HepG2 (cell line): ENCODE measurements around the gene OR6S1. TPM values are rescaled to one million over a fixed set of nuclear protein-coding genes. Genes with fewer than 3 reads are reported as not detected.

Experiments used
- DPF2 ChIP-seq: sonication (generic); formaldehyde crosslinking; IDR thresholded peaks from 2 replicates; pipeline ENCODE4 v1.4.0; 2020; ENCODE audit warnings: mild to moderate bottlenecking, low read depth, missing genetic modification reagents, borderline replicate concordance
- HIVEP1 ChIP-seq: sonication (generic); formaldehyde crosslinking; IDR thresholded peaks from 2 replicates; pipeline ENCODE4 v1.4.0; 2020; ENCODE audit warnings: mild to moderate bottlenecking, missing genetic modification reagents
- HOXA3 ChIP-seq: sonication (generic); formaldehyde crosslinking; IDR thresholded peaks from 2 replicates; pipeline ENCODE4 v1.5.0; 2020; ENCODE audit warnings: missing genetic modification reagents
- JUND ChIP-seq: sonication (generic); formaldehyde crosslinking; IDR thresholded peaks from 2 replicates; pipeline ENCODE4 v1.8.0; 2022; ENCODE audit warnings: mild to moderate bottlenecking, missing genetic modification reagents
- KDM3A ChIP-seq: IDR thresholded peaks from 2 replicates; pipeline ENCODE4 v1.6.1; 2018; ENCODE audit warnings: low read depth, missing compliant biosample characterization
- MIER3 ChIP-seq: IDR thresholded peaks from 2 replicates; pipeline ENCODE4 v1.6.1; 2016; ENCODE audit warnings: missing compliant biosample characterization, borderline replicate concordance
- POGZ ChIP-seq: sonication (generic); formaldehyde crosslinking; IDR thresholded peaks from 2 replicates; pipeline ENCODE4 v1.4.0; 2020; ENCODE audit warnings: mild to moderate bottlenecking, missing genetic modification reagents
- TAF15 ChIP-seq: fragments of 200-400 bp; formaldehyde crosslinking; IDR thresholded peaks from one replicate; pipeline ENCODE4 v1.6.1; 2018; ENCODE audit warnings: mild to moderate bottlenecking, low read depth, low read length; ENCODE audit not compliant: poor library complexity, severe bottlenecking
- TARDBP ChIP-seq: sonication (generic); formaldehyde crosslinking; IDR thresholded peaks from 2 replicates; pipeline ENCODE4 v1.8.0; 2022; ENCODE audit warnings: mild to moderate bottlenecking, missing genetic modification reagents
- TEAD2 ChIP-seq: sonication (generic); formaldehyde crosslinking; IDR thresholded peaks from 2 replicates; pipeline ENCODE4 v1.9.0; 2021; ENCODE audit warnings: missing genetic modification reagents
- TRIM24 ChIP-seq: sonication (generic); formaldehyde crosslinking; IDR thresholded peaks from 2 replicates; pipeline ENCODE4 v1.8.0; 2022; ENCODE audit warnings: mild to moderate bottlenecking, missing genetic modification reagents
- XRCC5 ChIP-seq: fragments of 200-400 bp; formaldehyde crosslinking; optimal IDR thresholded peaks from 2 replicates; pipeline ENCODE3; 2017; ENCODE audit warnings: mild to moderate bottlenecking, low read length
- ZBTB3 ChIP-seq: sonication (generic); formaldehyde crosslinking; IDR thresholded peaks from 2 replicates; pipeline ENCODE4 v1.4.0; 2020; ENCODE audit warnings: low read depth, mild to moderate bottlenecking, moderate library complexity, missing genetic modification reagents, borderline replicate concordance
- ZNF101 ChIP-seq: sonication (generic); formaldehyde crosslinking; IDR thresholded peaks from 2 replicates; pipeline ENCODE4 v1.4.0; 2020; ENCODE audit warnings: mild to moderate bottlenecking, low read depth, missing genetic modification reagents, borderline replicate concordance
- ZNF337 ChIP-seq: sonication (generic); formaldehyde crosslinking; IDR thresholded peaks from 2 replicates; pipeline ENCODE4 v1.5.1; 2020; ENCODE audit warnings: missing genetic modification reagents, low read depth, mild to moderate bottlenecking, borderline replicate concordance
- ZNF775 ChIP-seq: sonication (generic); formaldehyde crosslinking; IDR thresholded peaks from 2 replicates; pipeline ENCODE4 v1.4.0; 2020; ENCODE audit warnings: missing genetic modification reagents, mild to moderate bottlenecking, moderate library complexity, borderline replicate concordance
- polyA plus RNA-seq, 8 experiments: library from polyadenylated mRNA; depleted of rRNA in 3 of 8; stranded (reverse) in 7 of 8; unstranded in 1 of 8; fragments of >200 nt; fragmentation: Illumina TruSeq in 4 of 8; extraction: Trizol in 4 of 8; gene quantifications; 2 replicates each; pipeline versions ENCODE4 v1.2.1 to v1.2.3, GENCODE V29; 2011 to 2016; ENCODE audit warnings: low read depth in 4 of 8, missing spikeins in 1 of 8, mixed read lengths in 1 of 8; ENCODE audit not compliant: insufficient read depth in 1 of 8
- total RNA-seq, 5 experiments: library from RNA; depleted of rRNA; stranded (reverse); fragments of >200 nt; fragmentation: Illumina TruSeq; extraction: Trizol; gene quantifications; 2 replicates each; pipeline ENCODE4 v1.2.3, GENCODE V29; 2016; ENCODE audit warnings: low read depth in 1 of 5
- TF ChIP-seq, protein P1 (sequence below): sonication (generic); formaldehyde crosslinking; IDR thresholded peaks from 2 replicates; pipeline ENCODE4 v1.5.1; 2020; ENCODE audit warnings: mild to moderate bottlenecking, moderate library complexity, missing genetic modification reagents
- TF ChIP-seq, protein P2 (sequence below): sonication (generic); formaldehyde crosslinking; IDR thresholded peaks from 2 replicates; pipeline ENCODE4 v1.9.0; 2021; ENCODE audit warnings: mild to moderate bottlenecking, missing genetic modification reagents
- TF ChIP-seq, protein P3 (sequence below): sonication (generic); formaldehyde crosslinking; IDR thresholded peaks from 2 replicates; pipeline ENCODE4 v1.4.0; 2020; ENCODE audit warnings: missing genetic modification reagents, low read depth, mild to moderate bottlenecking, borderline replicate concordance
- TF ChIP-seq, protein P4 (sequence below): sonication (generic); formaldehyde crosslinking; IDR thresholded peaks from 2 replicates; pipeline ENCODE4 v1.8.1; 2023; ENCODE audit warnings: mild to moderate bottlenecking, moderate library complexity, missing genetic modification reagents

The OR6S1 gene
- total and polyA plus RNA-seq, 2 of the 13 experiments (the other 11 are each of a cell fraction or from before 2014, with no cell fraction given) = 0.09 TPM; not detected in 1

DNA sequence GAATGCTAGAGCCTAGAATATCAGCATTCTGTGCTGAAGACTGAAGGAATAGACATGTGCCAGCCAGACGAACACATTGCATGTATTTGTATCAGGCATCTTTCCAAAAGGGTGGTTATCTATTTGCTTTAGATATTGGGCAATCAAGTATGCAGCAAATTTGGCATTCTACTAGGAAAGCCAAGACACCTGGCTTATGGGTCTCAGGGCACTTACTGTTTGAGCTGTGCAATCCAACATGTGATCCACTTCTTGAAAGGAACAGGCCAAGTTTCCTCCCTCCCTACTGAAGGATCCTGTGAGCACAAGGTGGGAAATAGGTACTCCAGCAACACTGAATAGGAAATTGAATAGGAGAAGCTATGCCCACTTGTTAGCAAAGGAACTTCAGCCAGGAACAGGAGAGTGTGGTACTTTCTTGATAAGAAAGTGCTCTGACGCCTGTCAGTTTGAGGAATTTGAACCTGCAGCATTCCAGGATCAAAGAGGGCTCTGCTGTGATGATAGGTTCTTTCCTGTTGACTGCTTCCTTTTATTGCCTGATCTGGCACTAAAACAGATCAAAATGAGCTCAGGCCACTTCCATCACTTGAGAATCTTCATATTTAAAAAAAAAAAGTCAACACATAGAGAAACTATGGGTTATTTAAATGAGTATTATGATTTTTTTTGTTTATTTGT, 20.6 kb downstream of the OR6S1 start (continued):
- TF ChIP-seq, protein P1, sequence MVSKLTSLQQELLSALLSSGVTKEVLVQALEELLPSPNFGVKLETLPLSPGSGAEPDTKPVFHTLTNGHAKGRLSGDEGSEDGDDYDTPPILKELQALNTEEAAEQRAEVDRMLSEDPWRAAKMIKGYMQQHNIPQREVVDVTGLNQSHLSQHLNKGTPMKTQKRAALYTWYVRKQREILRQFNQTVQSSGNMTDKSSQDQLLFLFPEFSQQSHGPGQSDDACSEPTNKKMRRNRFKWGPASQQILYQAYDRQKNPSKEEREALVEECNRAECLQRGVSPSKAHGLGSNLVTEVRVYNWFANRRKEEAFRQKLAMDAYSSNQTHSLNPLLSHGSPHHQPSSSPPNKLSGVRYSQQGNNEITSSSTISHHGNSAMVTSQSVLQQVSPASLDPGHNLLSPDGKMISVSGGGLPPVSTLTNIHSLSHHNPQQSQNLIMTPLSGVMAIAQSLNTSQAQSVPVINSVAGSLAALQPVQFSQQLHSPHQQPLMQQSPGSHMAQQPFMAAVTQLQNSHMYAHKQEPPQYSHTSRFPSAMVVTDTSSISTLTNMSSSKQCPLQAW (CRISPR knock-in tag) = 0 out of 2 replicates have a peak, but pooled peaks have one; percentile 4
- TF ChIP-seq, protein P2, sequence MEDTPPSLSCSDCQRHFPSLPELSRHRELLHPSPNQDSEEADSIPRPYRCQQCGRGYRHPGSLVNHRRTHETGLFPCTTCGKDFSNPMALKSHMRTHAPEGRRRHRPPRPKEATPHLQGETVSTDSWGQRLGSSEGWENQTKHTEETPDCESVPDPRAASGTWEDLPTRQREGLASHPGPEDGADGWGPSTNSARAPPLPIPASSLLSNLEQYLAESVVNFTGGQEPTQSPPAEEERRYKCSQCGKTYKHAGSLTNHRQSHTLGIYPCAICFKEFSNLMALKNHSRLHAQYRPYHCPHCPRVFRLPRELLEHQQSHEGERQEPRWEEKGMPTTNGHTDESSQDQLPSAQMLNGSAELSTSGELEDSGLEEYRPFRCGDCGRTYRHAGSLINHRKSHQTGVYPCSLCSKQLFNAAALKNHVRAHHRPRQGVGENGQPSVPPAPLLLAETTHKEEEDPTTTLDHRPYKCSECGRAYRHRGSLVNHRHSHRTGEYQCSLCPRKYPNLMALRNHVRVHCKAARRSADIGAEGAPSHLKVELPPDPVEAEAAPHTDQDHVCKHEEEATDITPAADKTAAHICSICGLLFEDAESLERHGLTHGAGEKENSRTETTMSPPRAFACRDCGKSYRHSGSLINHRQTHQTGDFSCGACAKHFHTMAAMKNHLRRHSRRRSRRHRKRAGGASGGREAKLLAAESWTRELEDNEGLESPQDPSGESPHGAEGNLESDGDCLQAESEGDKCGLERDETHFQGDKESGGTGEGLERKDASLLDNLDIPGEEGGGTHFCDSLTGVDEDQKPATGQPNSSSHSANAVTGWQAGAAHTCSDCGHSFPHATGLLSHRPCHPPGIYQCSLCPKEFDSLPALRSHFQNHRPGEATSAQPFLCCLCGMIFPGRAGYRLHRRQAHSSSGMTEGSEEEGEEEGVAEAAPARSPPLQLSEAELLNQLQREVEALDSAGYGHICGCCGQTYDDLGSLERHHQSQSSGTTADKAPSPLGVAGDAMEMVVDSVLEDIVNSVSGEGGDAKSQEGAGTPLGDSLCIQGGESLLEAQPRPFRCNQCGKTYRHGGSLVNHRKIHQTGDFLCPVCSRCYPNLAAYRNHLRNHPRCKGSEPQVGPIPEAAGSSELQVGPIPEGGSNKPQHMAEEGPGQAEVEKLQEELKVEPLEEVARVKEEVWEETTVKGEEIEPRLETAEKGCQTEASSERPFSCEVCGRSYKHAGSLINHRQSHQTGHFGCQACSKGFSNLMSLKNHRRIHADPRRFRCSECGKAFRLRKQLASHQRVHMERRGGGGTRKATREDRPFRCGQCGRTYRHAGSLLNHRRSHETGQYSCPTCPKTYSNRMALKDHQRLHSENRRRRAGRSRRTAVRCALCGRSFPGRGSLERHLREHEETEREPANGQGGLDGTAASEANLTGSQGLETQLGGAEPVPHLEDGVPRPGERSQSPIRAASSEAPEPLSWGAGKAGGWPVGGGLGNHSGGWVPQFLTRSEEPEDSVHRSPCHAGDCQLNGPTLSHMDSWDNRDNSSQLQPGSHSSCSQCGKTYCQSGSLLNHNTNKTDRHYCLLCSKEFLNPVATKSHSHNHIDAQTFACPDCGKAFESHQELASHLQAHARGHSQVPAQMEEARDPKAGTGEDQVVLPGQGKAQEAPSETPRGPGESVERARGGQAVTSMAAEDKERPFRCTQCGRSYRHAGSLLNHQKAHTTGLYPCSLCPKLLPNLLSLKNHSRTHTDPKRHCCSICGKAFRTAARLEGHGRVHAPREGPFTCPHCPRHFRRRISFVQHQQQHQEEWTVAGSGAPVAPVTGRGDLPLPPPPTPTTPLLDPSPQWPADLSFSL = no peak
- TF ChIP-seq TRIM24 (CRISPR knock-in tag) (no peak), ZBTB3 (CRISPR knock-in tag) (no peak), XRCC5 (no peak), ZNF101 (no peak), JUND (CRISPR knock-in tag) (no peak), DPF2 (CRISPR knock-in tag) (peak; percentile 58; the same call in 1 of the 2 replicates), POGZ (no peak), ZNF775 (CRISPR knock-in tag) (no peak), TEAD2 (CRISPR knock-in tag) (no peak), HIVEP1 (CRISPR knock-in tag) (no peak), TARDBP (CRISPR knock-in tag) (no peak), MIER3 (CRISPR knock-in tag) (no peak), KDM3A (CRISPR knock-in tag) (no peak), HOXA3 (CRISPR knock-in tag) (0 out of 2 replicates have a peak, but pooled peaks have one; percentile 15), ZNF337 (CRISPR knock-in tag) (0 out of 2 replicates have a peak, but pooled peaks have one; percentile 44), TAF15 (no peak)
- TF ChIP-seq, protein P3, sequence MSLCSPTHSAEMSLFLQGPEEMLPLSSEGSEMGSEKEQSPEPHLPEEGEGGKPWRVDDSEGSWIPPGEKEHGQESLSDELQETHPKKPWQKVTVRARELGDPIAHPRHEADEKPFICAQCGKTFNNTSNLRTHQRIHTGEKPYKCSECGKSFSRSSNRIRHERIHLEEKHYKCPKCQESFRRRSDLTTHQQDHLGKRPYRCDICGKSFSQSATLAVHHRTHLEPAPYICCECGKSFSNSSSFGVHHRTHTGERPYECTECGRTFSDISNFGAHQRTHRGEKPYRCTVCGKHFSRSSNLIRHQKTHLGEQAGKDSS (CRISPR knock-in tag) = peak; percentile 63; the same call in 1 of the 2 replicates
- TF ChIP-seq, protein P4, sequence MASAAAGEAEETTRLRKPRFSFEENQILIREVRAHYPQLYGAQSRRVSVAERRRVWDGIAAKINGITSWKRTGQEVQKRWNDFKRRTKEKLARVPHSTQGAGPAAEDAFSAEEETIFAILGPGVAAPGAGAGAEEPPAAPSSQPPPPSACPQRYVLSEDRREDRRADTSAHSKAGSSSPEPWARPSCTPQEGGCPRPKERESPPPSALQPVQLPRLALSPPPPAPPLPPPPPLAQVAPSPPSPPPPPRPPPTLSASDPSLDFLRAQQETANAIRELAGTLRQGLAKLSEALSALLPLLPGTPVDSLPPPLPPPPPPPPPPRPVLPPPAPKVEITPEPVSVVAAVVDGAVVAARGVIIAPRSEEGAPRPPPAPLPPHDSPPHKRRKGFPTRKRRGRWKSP (CRISPR knock-in tag) = no peak
